KG1 (cell line): ENCODE data around the gene RMRP.

Experiments used
- DNase-seq: peaks from one replicate; lab custom pipeline; 2025; lab: John Stamatoyannopoulos, UW

RMRP gene

DNA sequence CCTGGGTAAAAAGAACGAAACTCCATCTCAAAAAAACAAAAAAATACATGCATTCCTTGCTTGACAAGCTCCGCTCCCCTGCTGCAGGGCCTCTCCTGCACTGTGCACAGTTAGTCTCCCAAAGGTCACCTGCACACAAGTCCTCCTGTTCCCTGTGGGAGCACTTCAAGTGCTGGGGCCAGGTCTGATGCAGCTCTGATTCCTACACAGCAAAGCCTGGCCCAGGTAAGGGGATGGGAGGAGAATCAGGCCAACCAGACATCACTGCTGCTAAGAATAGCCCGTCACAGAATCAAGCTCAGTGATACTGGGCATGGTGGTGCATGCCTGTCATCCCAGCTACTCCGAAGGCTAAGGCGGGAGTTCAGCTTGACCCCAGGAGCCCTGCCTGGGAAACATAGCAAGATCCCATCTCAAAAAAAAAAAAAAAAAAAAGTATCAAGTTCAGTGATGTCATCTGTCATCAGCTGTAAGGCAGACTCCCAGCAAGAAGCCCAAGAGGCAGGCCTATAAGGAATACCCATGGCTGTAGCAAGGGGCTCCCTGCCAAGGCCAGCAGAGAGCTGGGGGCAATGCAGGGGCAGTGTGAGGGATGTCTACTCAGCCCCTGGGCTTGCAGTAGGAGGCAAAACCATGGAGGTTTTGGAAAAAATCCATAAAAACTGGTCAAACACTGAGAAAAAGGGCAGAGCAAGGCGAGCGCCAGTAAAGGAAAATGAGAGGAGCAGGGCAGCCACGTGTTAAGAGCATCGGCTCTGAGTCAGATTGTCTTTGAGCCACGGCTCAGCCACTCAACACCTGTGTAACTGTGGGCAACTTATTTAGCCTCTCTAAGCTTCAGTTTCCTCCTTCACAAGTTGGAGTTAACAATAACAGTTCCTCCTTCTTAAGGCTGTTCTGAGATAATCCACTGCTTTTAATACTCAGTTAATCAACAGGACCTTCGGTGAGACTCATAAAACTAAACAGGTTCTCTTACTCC is 28.7 kb upstream of the RMRP start:
- no peak for DNase-seq

GRCh38 chr9:35685506-35685905 is 27.7 kb upstream of the RMRP start:
- no peak for DNase-seq

GRCh38 chr9:35684921-35685320 is 27.1 kb upstream of the RMRP start:
- no peak for DNase-seq

DNA sequence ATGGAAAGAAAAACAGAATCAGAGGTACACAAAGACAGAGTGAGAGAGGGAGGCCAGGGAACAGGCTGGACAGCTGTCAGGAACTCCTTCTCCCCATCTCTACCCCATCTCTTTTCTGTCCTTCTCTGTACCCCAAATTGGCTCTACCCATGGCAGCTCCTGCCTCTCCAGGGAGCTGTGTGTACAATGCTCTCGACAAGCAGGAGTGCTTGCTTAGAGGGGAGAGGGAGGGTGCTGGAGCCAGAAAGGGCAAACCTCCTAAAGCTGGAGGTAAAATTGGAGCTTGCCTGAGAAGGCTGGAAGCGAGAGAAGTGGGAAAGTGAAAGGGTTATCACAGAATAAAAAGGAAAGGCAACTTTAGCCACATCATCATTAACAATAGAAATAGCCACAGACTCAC is 25.5 kb upstream of the RMRP start:
- DNase-seq = no peak

DNA sequence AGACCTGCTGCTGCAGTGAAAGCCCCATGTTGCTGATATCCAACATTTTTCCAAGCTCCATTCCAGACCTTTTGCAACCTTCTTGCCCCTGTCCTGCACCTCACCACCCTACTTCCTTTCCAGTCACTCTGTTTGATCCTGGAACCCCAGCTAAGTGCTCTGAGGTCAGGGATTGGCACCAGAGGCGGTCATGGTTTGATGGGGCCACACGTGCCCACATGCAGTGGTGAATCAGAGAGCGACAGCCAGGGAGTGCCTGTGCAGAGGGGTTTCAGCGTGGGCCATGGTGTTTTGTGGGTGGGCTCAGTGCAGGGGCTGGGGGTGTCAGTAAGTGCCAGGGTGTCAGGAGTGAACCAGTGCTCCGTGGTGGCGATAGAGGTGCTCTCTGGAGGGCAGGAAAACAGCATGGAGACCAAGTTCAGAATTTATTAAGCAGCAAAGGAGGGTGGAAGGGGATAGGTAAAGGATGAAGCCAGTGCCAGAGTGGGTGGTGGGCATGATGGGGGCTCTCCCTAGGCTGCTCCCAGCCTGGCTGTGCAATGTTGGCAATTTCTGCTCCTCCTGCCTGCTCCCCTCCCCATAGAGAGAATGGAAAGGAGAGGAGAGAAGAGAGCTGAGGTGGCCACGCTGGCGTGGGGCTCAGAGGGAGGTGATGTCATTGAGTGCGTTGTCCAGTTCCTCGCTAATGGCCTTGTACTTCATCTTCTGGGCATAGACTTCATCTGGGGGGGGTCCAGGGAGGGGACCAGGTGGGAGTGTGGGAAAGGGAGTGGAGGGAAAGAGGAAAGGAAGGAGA is 24.9 kb upstream of the RMRP start:
- no peak for DNase-seq

- DNase-seq = no peak
Measured at GRCh38 chr9:35682051-35682450, 24.2 kb upstream of the RMRP start.

DNA sequence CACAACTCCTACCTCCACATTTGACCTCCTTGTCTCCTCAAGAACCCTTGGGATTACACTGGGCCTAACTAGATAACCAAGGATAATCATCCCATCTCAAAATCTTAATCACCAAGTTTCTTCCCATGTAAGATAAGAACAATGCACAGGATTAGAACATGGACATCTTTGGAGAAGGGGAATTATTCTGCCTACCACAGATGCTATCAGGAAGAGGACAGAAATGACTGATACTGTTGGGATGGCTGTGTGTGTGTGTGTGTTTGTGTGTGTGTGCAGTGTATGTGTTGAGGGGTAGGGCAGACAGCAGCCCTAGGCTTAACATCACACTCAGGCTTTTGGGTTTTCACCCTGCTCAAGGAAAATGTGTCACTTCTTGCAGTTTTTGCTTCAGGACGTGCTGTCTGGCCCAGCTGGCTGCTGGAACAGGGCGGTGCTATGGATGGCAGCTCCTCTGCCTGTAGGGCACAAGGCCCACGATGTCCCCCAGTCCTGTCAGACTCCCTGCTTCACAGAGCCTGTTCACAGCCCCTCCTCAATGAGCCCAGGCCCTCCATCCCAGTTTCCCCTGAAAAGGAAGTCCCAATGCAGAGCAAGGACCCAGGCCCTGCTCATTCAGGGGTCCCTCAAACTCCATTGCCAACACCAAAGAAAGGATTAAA is 23.7 kb upstream of the RMRP start:
- no peak for DNase-seq

GRCh38 chr9:35680331-35681105 is 22.7 kb upstream of the RMRP start:
- no peak for DNase-seq

DNA sequence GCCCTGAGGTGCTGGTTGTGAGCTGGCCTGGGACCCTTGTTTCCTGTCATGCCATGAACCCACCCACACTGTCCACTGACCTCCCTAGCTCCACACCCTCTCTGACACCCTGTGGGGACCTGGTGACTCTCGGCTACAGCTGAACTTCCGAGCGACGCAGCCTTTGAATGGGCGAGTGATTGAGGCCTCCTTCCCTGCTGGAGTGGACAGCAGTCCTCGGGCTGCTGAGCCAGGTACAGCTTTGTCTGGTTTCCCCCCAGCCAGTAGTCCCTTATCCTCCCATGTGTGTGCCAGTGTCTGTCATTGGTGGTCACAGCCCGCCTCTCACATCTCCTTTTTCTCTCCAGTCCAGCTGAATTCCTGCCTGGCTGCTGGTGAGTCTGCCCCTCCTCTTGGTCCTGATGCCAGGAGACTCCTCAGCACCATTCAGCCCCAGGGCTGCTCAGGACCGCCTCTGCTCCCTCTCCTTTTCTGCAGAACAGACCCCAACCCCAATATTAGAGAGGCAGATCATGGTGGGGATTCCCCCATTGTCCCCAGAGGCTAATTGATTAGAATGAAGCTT is 22.0 kb upstream of the RMRP start:
- no peak for DNase-seq

GRCh38 chr9:35679091-35679490 is 21.3 kb upstream of the RMRP start:
- no peak for DNase-seq

DNA sequence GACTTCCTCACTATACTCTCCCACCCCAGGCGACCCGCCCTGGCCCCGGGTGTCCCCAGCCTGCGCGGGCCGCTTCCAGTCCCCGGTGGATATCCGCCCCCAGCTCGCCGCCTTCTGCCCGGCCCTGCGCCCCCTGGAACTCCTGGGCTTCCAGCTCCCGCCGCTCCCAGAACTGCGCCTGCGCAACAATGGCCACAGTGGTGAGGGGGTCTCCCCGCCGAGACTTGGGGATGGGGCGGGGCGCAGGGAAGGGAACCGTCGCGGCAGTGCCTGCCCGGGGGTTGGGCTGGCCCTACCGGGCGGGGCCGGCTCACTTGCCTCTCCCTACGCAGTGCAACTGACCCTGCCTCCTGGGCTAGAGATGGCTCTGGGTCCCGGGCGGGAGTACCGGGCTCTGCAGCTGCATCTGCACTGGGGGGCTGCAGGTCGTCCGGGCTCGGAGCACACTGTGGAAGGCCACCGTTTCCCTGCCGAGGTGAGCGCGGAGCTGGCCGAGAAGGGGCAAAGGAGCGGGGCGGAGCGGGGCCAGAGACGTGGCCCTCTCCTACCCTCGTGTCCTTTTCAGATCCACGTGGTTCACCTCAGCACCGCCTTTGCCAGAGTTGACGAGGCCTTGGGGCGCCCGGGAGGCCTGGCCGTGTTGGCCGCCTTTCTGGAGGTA is 18.0 kb upstream of the RMRP start:
- DNase-seq = no peak

DNA sequence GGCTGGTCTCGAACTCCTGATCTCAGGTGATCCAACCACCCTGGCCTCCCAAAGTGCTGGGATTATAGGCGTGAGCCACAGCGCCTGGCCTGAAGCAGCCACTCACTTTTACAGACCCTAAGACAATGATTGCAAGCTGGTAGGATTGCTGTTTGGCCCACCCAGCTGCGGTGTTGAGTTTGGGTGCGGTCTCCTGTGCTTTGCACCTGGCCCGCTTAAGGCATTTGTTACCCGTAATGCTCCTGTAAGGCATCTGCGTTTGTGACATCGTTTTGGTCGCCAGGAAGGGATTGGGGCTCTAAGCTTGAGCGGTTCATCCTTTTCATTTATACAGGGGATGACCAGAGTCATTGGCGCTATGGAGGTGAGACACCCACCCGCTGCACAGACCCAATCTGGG is 17.4 kb upstream of the RMRP start:
- DNase-seq = no peak

DNA sequence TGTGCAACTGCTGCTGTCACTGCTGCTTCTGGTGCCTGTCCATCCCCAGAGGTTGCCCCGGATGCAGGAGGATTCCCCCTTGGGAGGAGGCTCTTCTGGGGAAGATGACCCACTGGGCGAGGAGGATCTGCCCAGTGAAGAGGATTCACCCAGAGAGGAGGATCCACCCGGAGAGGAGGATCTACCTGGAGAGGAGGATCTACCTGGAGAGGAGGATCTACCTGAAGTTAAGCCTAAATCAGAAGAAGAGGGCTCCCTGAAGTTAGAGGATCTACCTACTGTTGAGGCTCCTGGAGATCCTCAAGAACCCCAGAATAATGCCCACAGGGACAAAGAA is 16.2 kb upstream of the RMRP start:
- DNase-seq = no peak

DNA sequence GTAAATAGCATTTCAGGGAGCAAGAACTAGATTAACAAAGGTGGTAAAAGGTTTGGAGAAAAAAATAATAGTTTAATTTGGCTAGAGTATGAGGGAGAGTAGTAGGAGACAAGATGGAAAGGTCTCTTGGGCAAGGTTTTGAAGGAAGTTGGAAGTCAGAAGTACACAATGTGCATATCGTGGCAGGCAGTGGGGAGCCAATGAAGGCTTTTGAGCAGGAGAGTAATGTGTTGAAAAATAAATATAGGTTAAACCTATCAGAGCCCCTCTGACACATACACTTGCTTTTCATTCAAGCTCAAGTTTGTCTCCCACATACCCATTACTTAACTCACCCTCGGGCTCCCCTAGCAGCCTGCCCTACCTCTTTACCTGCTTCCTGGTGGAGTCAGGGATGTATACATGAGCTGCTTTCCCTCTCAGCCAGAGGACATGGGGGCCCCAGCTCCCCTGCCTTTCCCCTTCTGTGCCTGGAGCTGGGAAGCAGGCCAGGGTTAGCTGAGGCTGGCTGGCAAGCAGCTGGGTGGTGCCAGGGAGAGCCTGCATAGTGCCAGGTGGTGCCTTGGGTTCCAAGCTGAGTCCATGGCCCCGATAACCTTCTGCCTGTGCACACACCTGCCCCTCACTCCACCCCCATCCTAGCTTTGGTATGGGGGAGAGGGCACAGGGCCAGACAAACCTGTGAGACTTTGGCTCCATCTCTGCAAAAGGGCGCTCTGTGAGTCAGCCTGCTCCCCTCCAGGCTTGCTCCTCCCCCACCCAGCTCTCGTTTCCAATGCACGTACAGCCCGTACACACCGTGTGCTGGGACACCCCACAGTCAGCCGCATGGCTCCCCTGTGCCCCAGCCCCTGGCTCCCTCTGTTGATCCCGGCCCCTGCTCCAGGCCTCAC is 15.6 kb upstream of the RMRP start, which contains the start of gene CA9:
CA9 (plus strand) TSS at position 797 of the 893 bp plus-strand sequence; CDS start at position 829, 32 bp downstream.
- no peak for DNase-seq

GRCh38 chr9:35669331-35670145 is 11.7 kb upstream of the RMRP start:
- no peak for DNase-seq

DNA sequence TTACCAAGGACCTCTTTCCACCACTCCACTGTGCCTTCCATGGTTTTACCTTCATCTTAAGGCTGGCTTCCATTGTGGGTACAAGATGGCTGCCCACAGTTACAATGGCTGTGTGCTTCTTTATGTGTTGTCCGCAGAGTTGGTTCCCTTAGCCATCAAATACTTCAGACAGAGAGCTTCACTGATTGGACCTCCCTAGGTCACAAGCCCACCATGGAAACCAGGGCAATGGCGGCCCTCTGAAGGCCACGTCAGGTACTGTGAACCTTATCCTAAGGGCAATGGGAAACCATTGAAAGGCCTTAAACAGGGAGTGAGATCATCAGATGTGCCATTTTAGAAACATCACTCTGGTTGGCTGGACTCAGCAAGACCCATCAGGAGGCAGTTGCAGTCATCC is 10.1 kb upstream of the RMRP start:
- DNase-seq = no peak

DNA sequence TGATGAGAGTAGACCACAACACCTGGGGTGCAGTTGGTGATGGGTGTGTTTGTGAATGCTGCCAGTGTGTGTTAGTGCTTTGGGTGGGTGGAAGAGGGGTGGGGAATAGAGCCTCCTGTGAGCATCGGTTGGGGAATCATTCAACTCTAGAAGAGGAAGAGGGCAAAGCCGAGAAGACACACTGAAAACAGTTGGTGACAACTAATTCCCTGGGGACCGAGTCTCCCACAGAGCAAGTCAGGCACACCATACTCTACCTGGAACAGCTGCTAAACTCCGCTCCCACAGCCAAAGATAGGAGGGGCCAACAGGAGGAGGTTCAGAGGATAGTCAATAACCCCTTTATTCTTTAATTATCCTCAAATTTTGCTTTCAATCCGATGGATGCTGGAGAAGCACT is 8.7 kb upstream of the RMRP start:
- DNase-seq = no peak

DNA sequence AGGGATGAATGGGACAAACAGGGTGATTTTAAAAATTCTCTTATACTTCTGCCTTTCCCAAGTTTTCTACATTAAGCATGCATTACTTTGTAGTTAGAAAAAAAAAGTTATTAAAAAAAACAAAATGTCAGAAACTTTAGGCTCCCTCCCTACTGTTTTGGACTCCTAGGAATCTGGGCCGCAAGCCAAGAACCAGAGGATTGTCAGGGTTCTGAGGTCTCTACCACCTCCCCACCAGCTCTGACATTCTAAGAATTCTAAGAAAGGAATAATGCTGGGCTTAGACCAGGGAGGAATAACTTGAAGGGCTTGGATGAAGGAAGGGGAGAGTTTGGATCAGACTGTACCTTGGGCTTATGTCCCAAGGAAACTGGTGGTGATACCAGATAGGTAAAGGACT is 8.2 kb upstream of the RMRP start:
- no peak for DNase-seq

DNA sequence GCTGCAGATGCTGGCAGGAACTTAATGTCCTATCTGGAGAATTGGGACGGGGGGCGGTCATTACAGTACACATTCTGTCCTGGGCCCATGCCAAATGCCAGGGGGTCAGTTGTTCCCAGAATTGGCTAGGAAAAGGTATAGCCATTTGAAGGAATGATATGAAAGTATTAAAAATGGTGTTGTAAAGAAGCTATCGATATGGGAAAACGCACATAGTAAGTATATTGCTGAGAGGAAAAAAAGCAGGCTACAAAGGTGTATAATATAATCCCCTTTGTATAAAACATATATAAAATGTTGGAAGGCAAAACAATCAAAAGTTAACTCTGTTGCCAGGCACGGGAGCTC is 7.6 kb upstream of the RMRP start:
- DNase-seq = no peak
